H1 (cell line): ENCODE data around the gene NBL1. TPM values are rescaled to one million over a fixed set of nuclear protein-coding genes. Genes with fewer than 3 reads are reported as not detected.

Experiments used
- CTCF ChIA-PET: fragments of 300-600 bp; sonication (Branson Sonifier 250); formaldehyde crosslinking; loops from one replicate; lab custom pipeline; 2021; ENCODE audit not compliant: partially characterized antibody; lab: Charles Lee
- POLR2A ChIA-PET: fragments of 300-600 bp; sonication (Branson Sonifier 250); formaldehyde crosslinking; loops from one replicate; lab custom pipeline; 2021; ENCODE audit warnings: inconsistent platforms; ENCODE audit not compliant: partially characterized antibody; lab: Charles Lee
- DNase-seq, 2 experiments: peaks; one replicate each; pipeline versions ENCODE4 v3.0.0 to v3.0.0-alpha.2; 2010 to 2022; ENCODE audit warnings: low spot score in 2 of 2, low read depth in 1 of 2, mixed read lengths in 1 of 2
- FAIRE-seq: peaks from 2 replicates; lab custom pipeline; 2011; peaks lifted over from hg19 to GRCh38; lab: Jason Lieb, UNC
- H2AFZ ChIP-seq: 2 replicates; pipeline ENCODE4 v1.8.1; 2012; ENCODE audit warnings: low read length, inconsistent platforms
- H2AK5ac ChIP-seq: 2 replicates; pipeline ENCODE4 v1.6.1; 2013; ENCODE audit warnings: low read depth, low read length
- H2BK120ac ChIP-seq: replicated peaks from 2 replicates; pipeline ENCODE3; 2013; ENCODE audit warnings: low read depth, low read length, inconsistent platforms
- H2BK12ac ChIP-seq: 2 replicates; pipeline ENCODE4 v1.6.1; 2013; ENCODE audit warnings: low read depth, low read length
- H2BK15ac ChIP-seq: 2 replicates; pipeline ENCODE4 v1.6.1; 2013; ENCODE audit warnings: low read length
- H2BK20ac ChIP-seq: 2 replicates; pipeline ENCODE4 v1.6.1; 2013; ENCODE audit warnings: low read length
- H2BK5ac ChIP-seq: 2 replicates; pipeline ENCODE4 v1.6.1; 2013; ENCODE audit warnings: low read depth, low read length
- H3K14ac ChIP-seq: 2 replicates; pipeline ENCODE4 v1.6.1; 2013; ENCODE audit warnings: inconsistent platforms; ENCODE audit not compliant: insufficient read length
- H3K18ac ChIP-seq: 2 replicates; pipeline ENCODE4 v1.6.1; 2013; ENCODE audit warnings: low read length; ENCODE audit errors: extremely low read depth
- H3K23ac ChIP-seq: 2 replicates; pipeline ENCODE4 v1.6.1; 2013; ENCODE audit warnings: inconsistent platforms; ENCODE audit not compliant: insufficient read length
- H3K23me2 ChIP-seq: 2 replicates; pipeline ENCODE4 v1.6.1; 2013; ENCODE audit warnings: low read depth, low read length
- H3K27ac ChIP-seq: 2 replicates; pipeline ENCODE4 v1.6.1; 2011; ENCODE audit warnings: low read depth, low read length, inconsistent platforms
- H3K27me3 ChIP-seq, 4 experiments: replicated peaks in 1 of 4; 1 replicate in 1 of 4; 2 replicates in 3 of 4; pipeline versions ENCODE4 v1.6.1 to v1.8.1; 2011 to 2013; ENCODE audit warnings: low read length in 3 of 4, mild to moderate bottlenecking in 3 of 4, inconsistent platforms in 2 of 4, mixed read lengths in 2 of 4, moderate library complexity in 1 of 4; ENCODE audit not compliant: control insufficient read depth in 3 of 4, insufficient read depth in 3 of 4; ENCODE audit errors: extremely low read depth in 1 of 4
- H3K36me3 ChIP-seq, 4 experiments: 2 replicates each; pipeline versions ENCODE4 v1.6.1 to v1.8.1; 2011 to 2013; ENCODE audit warnings: mild to moderate bottlenecking in 4 of 4, low read length in 3 of 4, moderate library complexity in 2 of 4, control low read depth in 1 of 4, inconsistent platforms in 1 of 4; ENCODE audit not compliant: insufficient read depth in 4 of 4, control insufficient read depth in 2 of 4
- H3K4ac ChIP-seq: replicated peaks from 2 replicates; pipeline ENCODE3; 2013; ENCODE audit warnings: low read length, low read depth, mixed read lengths, inconsistent platforms; ENCODE audit not compliant: insufficient read length
- H3K4me1 ChIP-seq, 4 experiments: replicated peaks in 1 of 4; 1 replicate in 1 of 4; 2 replicates in 3 of 4; pipeline versions ENCODE4 v1.6.1 to v1.8.1; 2011 to 2013; ENCODE audit warnings: low read length in 3 of 4, inconsistent platforms in 2 of 4, mixed read lengths in 1 of 4; ENCODE audit not compliant: insufficient read depth in 4 of 4, control insufficient read depth in 3 of 4
- H3K4me2 ChIP-seq, 2 experiments: 2 replicates each; pipeline versions ENCODE4 v1.6.1 to v1.8.1; 2011 to 2013; ENCODE audit warnings: low read depth in 2 of 2, low read length in 2 of 2, control low read depth in 1 of 2, inconsistent platforms in 1 of 2, mild to moderate bottlenecking in 1 of 2; ENCODE audit not compliant: insufficient read depth in 1 of 2
- H3K4me3 ChIP-seq, 4 experiments: fragments of 200-600, 300-600 bp in 1 of 4; sonication (generic), shearing (Covaris generic), sonication (Bioruptor Twin) in 1 of 4; 2 replicates each; pipeline versions ENCODE4 v1.5.1 to v1.8.1; 2011 to 2016; ENCODE audit warnings: low read length in 4 of 4, low read depth in 3 of 4, control low read depth in 2 of 4, inconsistent platforms in 2 of 4, mild to moderate bottlenecking in 2 of 4, mixed read lengths in 1 of 4, moderate library complexity in 1 of 4; ENCODE audit not compliant: insufficient read depth in 2 of 4; ENCODE audit errors: extremely low read depth in 1 of 4
- H3K56ac ChIP-seq: replicated peaks from 2 replicates; pipeline ENCODE3; 2013; ENCODE audit warnings: low read depth, mild to moderate bottlenecking, mixed read lengths, low read length, inconsistent platforms; ENCODE audit not compliant: insufficient read length
- H3K79me1 ChIP-seq: 2 replicates; pipeline ENCODE4 v1.6.1; 2013; ENCODE audit warnings: low read depth, low read length, control low read depth
- H3K79me2 ChIP-seq, 2 experiments: 2 replicates each; pipeline versions ENCODE4 v1.6.1 to v1.8.1; 2012 to 2013; ENCODE audit warnings: low read length in 2 of 2, mild to moderate bottlenecking in 2 of 2, inconsistent platforms in 1 of 2; ENCODE audit not compliant: insufficient read depth in 2 of 2, control insufficient read depth in 1 of 2
- H3K9ac ChIP-seq, 4 experiments: replicated peaks in 1 of 4; 1 replicate in 1 of 4; 2 replicates in 3 of 4; pipeline versions ENCODE4 v1.6.1 to v1.8.1; 2011 to 2013; ENCODE audit warnings: low read depth in 3 of 4, low read length in 3 of 4, control low read depth in 2 of 4, mild to moderate bottlenecking in 2 of 4, moderate library complexity in 2 of 4, inconsistent platforms in 1 of 4; ENCODE audit errors: extremely low read depth in 1 of 4
- H3K9me3 ChIP-seq, 2 experiments: 2 replicates each; pipeline versions ENCODE4 v1.6.1 to v1.8.1; 2012 to 2013; ENCODE audit warnings: mild to moderate bottlenecking in 2 of 2, moderate library complexity in 2 of 2, control low read depth in 1 of 2, inconsistent platforms in 1 of 2, low read depth in 1 of 2, low read length in 1 of 2, mixed read lengths in 1 of 2; ENCODE audit not compliant: insufficient read depth in 2 of 2
- H4K20me1 ChIP-seq, 2 experiments: replicated peaks in 1 of 2; 2 replicates each; pipeline versions ENCODE3 to v1.8.1; 2011 to 2013; ENCODE audit warnings: inconsistent platforms in 2 of 2, low read length in 2 of 2, mild to moderate bottlenecking in 1 of 2; ENCODE audit not compliant: insufficient read depth in 2 of 2, control insufficient read depth in 1 of 2
- H4K5ac ChIP-seq: 2 replicates; pipeline ENCODE4 v1.6.1; 2013; ENCODE audit warnings: low read length, low read depth, mixed read lengths, inconsistent platforms; ENCODE audit not compliant: insufficient read length
- H4K8ac ChIP-seq: 2 replicates; pipeline ENCODE4 v1.8.0; 2013; ENCODE audit warnings: mild to moderate bottlenecking, moderate library complexity, low read length, inconsistent platforms; ENCODE audit not compliant: insufficient read depth; ENCODE audit errors: extremely low read depth
- H4K91ac ChIP-seq: replicated peaks from 2 replicates; pipeline ENCODE3; 2013; ENCODE audit warnings: low read length, mixed read lengths, inconsistent platforms; ENCODE audit not compliant: insufficient read length
- CREB1 ChIP-seq: IDR thresholded peaks from 2 replicates; pipeline ENCODE4 v1.6.1; 2012; ENCODE audit warnings: inconsistent platforms
- GABPA ChIP-seq: IDR thresholded peaks from 2 replicates; pipeline ENCODE4 v1.6.1; 2011; ENCODE audit warnings: mild to moderate bottlenecking, low read length, moderate library complexity, borderline replicate concordance; ENCODE audit not compliant: insufficient read depth
- GTF2F1 ChIP-seq: IDR thresholded peaks from 2 replicates; pipeline ENCODE4 v1.6.1; 2012; ENCODE audit warnings: low read depth, low read length, improper control_type of control experiment, borderline replicate concordance
- RAD21 ChIP-seq, 2 experiments: IDR thresholded peaks in 1 of 2; conservative IDR thresholded peaks in 1 of 2; 2 replicates each; pipeline ENCODE4 v1.6.1; 2011; ENCODE audit warnings: low read depth in 2 of 2, low read length in 2 of 2, improper control_type of control experiment in 1 of 2, inconsistent platforms in 1 of 2, mild to moderate bottlenecking in 1 of 2, moderate library complexity in 1 of 2
- WGBS, 2 experiments: shearing (Covaris generic) in 1 of 2; methylation state at CpG; one replicate each; pipeline versions ENCODE4 v1.1.6 to v1.1.7; 2013 to 2015; ENCODE audit warnings: low lambda C conversion rate in 2 of 2, mixed read lengths in 2 of 2, inconsistent platforms in 1 of 2, low coverage in 1 of 2, missing lambda C conversion rate in 1 of 2; ENCODE audit not compliant: insufficient replicate concordance in 2 of 2, insufficient coverage in 1 of 2, insufficient read length in 1 of 2; ENCODE audit errors: extremely low coverage in 1 of 2, missing lambda C conversion rate in 1 of 2; 5-methylcytosine and 5-hydroxymethylcytosine counted together
- polyA plus RNA-seq, 7 experiments: library from polyadenylated mRNA; depleted of rRNA in 3 of 7; stranded (reverse) in 5 of 7; unstranded in 2 of 7; fragments of >200 nt in 5 of 7; fragments of 200-250 nt in 2 of 7; gene quantifications; 1 replicate in 5 of 7; 2 replicates in 1 of 7; 4 replicates in 1 of 7; pipeline versions ENCODE4 v1.2.1 to v1.2.3, GENCODE V29; 2011 to 2013; ENCODE audit warnings: missing spikeins in 2 of 7, mixed read lengths in 2 of 7
- total RNA-seq: library from RNA; stranded (reverse); fragmentation: NEBNext Ultra II Directional; extraction: Animal tissue kit (Norgen Biotek cat#: 25700); gene quantifications from 2 replicates; pipeline ENCODE4 v1.2.1, GENCODE V29; 2021

NBL1 gene
- total and polyA plus RNA-seq, 2 of the 8 experiments (the other 6 are each of a cell fraction or from before 2014, with no cell fraction given): 8.7 to 9.7 TPM

DNA sequence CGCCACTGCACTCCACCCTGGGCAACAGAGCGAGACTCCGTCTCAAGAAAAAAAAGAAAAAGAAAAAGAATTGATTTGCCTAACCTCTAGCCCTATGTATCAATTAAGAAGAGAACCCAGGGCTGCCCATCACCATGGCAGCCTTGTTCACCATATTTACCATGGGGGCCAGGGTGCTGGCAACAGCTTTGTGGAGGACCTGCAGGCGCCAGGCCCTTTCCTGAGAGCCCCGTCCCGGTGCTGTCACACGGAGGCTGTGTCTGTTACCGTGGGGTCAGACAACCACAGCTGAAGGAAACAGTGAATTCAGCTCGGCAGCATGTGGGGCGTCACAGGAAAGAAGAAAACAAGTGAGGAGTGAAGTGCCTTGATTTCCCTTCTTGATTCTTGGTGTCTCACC lies 6.5 kb upstream of the NBL1 start:
- Histone ChIP-seq H3K9me3 (no peaks in the 10 kb centered on the region), H2AFZ (no peak overlapping the region), H3K79me1 (no peaks in the 10 kb centered on the region), H3K27ac (no peak overlapping the region), H4K8ac (no peak overlapping the region), H4K5ac (no peak overlapping the region), H2BK20ac (no peak overlapping the region), H3K14ac (no peak overlapping the region), H2AK5ac (no peak overlapping the region), H3K4me1 (peaks cover 4 to 7% (median 5%) of the 10 kb centered on the region in 4 experiments), H2BK5ac (no peak overlapping the region), H3K4me3 (no peak overlapping the region), H3K79me2 (no peaks in the 10 kb centered on the region), H3K23ac (no peak overlapping the region), H3K4ac (no peak overlapping the region), H3K27me3 (peaks cover 3 to 14% (median 7%) of the 10 kb centered on the region in 4 experiments), H2BK12ac (no peak overlapping the region), H3K56ac (no peak overlapping the region), H4K91ac (no peak overlapping the region), H3K23me2 (no peaks in the 10 kb centered on the region), H3K36me3 (no peaks in the 10 kb centered on the region), H2BK15ac (no peak overlapping the region), H3K9ac (no peak overlapping the region), H3K18ac (no peak overlapping the region), H3K4me2 (no peak overlapping the region), H4K20me1 (peaks cover 0 to 3% of the 10 kb centered on the region in 2 experiments), H2BK120ac (no peak overlapping the region)
- CTCF ChIA-PET: interaction anchor here (1.0 to 7.2 kb wide), 6 partner anchors 14 to 142 kb away, joined by 3 to 63 read pairs (median 5); no protein-coding TSS in a partner anchor
- FAIRE-seq: no peak
- 97% methylated on average over 10 of the region's 10 CpGs; no CpG with 5 or more reads in 1 of the 2 experiments for WGBS, 2 experiments
- no peak for DNase-seq
- TF ChIP-seq RAD21 (IDR thresholded peaks at IDR 0.05 in 1 of 2, conservative IDR thresholded peaks at IDR 0.05 in 1 of 2; ENCODE audit: low read depth in 2 of 2, low read length in 2 of 2): no peak
- TF ChIP-seq GTF2F1: no peak
- TF ChIP-seq GABPA: no peak
- no peak for TF ChIP-seq CREB1
- POLR2A ChIA-PET: interaction anchor here (0.7 kb wide), 1 partner anchor 37 kb away, joined by 3 read pairs; no protein-coding TSS in a partner anchor
